DLD1 (cell line): ENCODE measurements around the gene KRTAP19-7.

Source experiments
- in situ Hi-C: cut with HindIII; loops from 2 replicates; pipeline ENCODE4 v1.10.0; 2017; ENCODE audit warnings: low sequenced_read_pairs

Gene KRTAP19-7, protein sequence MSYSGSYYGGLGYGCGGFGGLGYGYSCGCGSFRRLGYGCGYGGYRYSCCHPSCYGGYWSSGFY

DNA sequence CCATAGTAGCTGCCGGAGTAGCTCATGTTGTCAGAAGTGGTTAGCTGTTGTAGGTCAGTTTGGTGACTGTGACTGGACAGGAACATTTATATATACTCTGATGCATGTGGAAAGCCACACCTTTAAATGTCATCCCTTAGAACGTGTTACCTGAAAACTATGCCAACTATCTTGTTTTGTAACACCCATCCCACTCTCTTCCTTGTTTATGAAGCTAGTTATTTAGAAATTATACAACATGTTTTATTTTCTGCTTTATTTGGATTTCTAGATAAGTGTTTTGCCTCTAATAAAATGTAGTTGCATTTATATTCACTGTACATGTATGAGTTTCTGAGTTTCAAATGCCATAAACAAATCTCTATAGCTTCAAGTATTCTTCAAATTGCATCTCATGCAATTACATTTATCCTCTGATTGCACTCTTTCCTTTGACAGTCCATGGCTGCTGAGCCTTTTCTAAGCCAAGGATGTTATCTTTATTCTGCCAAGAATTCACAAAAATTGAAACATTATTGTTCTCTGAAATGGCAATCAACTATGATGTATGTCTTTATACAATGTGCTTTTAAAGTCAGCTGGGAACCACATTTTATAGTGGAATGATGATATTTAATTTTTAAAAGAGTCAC lies at the start of gene KRTAP19-7:
Gene KRTAP19-7 (minus strand): TSS at position 51 of the 632 bp plus-strand sequence. CDS start 25 bp downstream, at position 26.
- in situ Hi-C loops, result no loop called here

DNA sequence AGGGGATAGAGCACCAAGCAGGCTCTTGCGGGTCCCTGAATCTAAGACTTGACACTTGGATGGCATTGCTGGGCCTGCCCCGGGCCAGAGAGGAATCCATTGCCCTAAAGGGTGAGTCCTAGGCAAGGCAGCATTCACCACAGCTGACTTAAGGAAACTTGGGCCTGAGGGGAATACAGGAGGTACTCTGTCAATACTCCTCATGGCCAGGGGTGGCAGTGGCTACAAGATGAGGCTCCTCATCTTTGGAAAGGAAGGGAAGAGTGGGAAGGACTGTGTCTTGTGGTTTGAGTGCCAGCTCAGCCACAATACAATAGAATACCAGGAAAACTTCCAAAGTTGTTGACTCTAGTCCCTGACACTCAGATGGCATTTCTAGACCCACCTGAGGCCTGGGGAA lies 44.9 kb upstream of the KRTAP19-7 start:
- in situ Hi-C loops, result no loop called here

DNA sequence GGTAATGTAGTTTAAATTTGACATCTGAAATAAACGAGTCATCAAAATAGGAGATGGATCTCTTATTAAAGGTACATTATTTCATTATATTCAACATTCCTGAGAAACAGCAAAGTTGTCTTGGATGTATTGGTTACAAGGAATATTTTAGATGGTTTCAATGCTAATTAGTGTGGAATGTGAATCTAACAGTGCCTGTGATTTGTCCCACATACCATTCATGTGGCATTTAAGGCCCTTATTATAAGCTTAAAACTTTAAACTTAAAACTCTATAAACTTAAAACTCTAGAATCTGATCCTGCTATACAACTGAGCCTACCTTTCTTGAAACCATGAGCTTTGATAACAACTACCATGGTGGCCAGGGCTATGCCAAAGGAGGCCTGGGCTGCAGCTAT lies 39.7 kb upstream of the KRTAP19-7 start, which contains the start of gene KRTAP22-1:
Gene KRTAP22-1 (plus strand): TSS at position 301 of the 400 bp plus-strand sequence.
- in situ Hi-C loops, result no loop called here

DNA sequence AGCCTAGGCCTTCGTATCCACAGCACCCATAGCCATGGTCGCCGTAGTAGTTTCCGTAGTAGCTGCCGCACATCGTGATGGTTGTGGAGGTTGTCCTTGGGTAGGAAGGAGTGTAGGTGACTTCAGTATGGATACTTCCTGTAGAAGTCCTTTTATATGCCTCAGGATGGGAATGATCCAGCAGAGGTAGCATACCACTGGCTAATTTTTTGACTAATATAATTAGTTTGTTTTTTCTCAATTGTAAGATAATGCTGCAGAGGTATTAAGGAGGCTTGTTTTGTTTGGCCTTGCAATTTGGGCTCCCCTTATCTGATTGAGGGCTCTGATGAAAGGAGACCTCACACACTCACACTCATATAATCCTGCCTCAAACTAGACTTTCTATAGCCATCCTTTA lies 37.7 kb upstream of the KRTAP19-7 start, which contains the start of gene KRTAP6-2:
Gene KRTAP6-2 (minus strand): TSS at position 101 of the 400 bp plus-strand sequence. CDS start 28 bp downstream, at position 73.
- in situ Hi-C loops, result no loop called here

DNA sequence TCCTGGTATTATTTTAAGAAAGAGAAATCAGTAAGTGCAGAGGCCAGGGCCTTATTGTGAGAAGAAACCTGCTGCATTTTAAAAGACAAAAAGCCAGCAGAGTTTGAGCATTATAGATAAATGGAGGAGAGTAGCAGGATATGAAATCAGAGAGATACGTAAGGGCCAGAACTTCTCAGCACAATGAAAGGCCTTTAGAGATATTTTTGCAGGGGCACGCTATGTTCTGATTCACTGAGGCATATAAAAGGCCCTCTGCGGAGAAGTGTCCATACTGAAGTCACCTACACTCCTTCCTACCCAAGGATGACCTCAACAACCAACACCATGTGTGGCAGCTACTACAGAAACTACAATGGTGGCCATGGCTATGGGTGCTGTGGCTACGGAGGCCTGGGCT lies 31.0 kb upstream of the KRTAP19-7 start, which contains the start of gene KRTAP6-3:
Gene KRTAP6-3 (plus strand): TSS at position 301 of the 400 bp plus-strand sequence. CDS start 6 bp downstream, at position 307.
- in situ Hi-C loops, result no loop called here

DNA sequence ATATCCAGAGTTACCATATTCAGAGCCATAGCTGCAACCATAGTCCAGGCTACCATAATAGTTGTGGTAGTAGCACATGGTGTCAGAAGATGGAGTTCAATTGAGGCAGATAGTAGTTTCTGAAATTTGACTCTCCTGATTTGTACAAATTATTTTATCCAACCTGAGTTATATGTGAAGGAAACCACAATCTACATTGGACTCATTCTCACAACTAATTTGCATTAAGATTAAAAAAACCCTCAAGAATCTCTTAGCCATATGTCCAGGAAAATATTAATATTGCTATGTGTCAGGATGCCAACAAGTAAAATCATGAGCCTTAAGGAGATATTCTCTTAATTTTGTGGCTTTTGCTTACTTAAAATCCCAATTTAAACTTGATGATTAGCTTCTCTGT lies 29.2 kb upstream of the KRTAP19-7 start, which contains the start of gene KRTAP22-2:
Gene KRTAP22-2 (minus strand): TSS at position 101 of the 400 bp plus-strand sequence.
- in situ Hi-C loops, result no loop called here

DNA sequence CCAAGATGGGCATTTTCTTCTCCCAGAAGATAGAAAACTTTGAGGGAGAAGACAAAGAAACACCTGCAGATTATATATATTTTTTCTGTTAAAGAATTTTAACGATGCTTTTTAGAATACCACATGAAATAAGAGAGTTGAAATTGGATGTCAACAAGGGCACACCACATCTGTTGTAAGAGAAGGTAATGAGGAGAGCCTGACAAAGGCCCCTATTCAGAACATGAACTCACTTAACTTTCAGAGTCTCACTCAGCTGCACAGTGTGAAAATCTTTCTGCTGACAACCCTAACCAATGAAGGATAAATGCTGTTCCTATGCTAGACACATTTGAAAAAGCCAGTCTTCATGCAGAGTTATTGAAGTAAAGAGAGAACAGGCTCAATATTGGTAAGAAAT lies 21.8 kb upstream of the KRTAP19-7 start:
- in situ Hi-C loops, result no loop called here

DNA sequence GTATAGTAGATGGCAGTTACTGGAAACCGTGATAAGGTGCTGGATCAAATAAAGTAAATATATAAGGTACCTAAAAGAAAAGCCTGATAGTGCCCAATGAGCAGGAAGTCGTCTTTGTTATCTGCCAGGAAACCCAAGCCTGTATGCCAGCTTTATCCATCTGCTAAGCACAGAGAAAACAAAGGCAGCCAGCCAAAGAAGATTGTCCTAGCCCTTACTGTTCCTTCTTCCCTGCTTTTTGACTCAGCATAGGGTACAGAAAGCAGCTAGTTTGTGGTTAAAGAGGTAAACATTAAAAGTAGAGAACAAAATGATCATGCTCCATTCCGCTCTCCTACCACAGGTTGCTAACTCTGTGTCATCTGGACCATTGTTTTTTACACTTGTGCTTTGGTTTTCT lies 19.0 kb upstream of the KRTAP19-7 start:
- in situ Hi-C loops, result no loop called here

DNA sequence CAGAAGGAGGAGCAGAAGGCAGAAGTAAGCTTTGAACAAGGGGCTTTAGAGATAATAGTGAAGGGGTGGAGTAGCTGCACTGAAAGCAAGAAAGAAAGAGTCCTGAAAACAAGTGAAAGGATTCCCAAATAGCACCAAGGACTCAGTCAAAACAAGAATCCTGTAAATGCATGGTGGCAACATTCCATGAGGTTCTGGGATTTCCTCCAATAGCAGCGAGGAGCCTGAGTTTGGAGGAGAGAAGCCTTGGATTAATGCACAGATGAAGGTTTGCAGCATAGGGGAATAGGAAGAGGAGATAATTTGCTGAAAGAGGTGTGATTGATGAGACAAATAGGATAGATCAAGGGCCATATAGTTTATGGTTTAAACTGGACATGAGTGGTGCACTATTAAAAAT lies 18.2 kb upstream of the KRTAP19-7 start:
- in situ Hi-C loops, result no loop called here

DNA sequence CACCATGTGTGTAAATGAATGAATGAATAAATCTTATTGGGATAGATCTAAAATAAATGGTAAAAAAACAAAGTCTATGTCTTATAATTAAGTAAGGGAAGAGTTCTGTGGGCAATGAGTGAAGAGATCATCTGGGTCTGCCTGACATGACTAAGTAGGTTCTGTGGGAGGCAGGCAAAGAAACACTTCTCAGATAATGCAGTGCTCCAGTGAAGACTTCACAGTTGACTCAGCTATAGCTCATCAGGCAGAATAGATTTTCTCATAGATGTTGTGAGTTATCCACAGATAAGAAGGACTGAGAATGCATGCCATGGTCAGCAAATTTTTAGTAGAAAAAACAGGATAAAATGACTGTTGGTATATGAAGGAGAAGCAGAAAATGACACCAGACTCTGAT lies 16.7 kb upstream of the KRTAP19-7 start:
- in situ Hi-C loops, result no loop called here

DNA sequence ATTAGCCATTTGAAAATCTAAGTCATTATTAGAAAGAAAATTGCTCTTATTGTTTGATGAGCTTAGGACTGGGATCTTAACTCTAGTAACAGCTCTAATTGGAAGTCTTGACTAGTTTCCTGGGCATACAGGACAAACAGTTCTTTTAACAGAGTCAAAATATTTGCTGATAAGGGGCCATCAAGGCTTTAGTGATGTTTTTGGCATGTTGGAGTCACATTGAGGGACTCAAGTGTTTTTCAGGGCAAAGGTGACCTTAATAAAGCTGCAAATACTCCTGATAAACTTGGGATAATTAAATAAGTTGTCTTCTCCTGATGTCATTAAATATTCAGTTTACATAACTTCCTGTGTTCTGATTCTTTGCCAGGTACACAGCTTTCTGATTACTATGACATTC lies 6.5 kb upstream of the KRTAP19-7 start:
- in situ Hi-C loops, result no loop called here

DNA sequence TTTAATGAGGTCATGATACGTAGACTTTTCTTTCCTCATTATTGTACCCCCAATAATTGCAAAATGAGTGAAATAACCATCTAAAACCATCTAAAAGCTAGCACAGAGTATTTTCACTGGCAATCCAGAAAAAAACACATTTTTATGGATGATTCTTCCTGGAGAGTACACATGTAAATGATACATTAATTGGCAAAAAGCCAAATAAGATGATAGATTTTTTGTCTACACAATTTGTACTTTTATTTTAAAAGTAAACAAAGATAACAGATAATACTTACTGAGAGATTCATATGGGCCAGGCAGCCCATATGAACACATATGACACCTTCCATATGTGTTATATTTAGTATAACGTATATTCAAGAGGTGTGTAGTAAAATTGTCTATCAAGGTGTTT lies 2.5 kb upstream of the KRTAP19-7 start:
- in situ Hi-C loops, result no loop called here

DNA sequence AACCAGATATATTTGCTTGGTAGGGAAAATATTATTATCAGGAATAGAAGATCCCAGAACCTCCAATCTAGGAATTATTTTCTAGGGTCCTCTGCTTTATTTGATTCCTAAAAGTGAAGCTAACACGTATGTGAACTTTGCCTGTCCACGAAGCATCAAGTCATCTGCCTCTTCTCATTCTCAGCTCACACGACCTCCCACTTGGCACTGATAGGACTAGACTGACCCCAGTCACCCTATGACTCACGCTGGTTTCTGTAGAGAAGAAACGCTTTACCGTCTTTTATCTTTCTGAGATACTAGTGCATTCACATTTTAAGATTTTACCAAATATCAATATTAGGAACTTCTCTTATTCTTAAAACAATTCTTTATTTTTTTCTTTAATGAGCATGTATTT lies 2.0 kb upstream of the KRTAP19-7 start:
- in situ Hi-C loops, result no loop called here

DNA sequence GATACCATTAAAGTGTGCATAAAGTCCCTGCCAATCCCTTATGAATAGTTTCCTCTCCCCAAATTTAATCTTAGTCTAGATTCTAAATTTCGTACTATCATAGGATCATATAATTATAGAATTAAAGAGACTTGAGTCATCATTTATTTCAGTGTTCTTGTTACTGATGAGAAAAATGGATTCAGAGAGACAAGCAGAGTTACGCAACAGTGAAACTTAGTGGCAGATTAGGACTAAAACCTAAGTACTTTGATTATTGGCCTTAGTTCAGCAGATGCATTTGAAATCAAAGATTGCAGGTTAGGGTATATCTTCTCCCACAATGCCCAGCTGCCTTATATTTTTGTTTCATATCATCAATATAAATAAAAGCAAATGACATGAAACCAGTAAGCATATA lies 843 bp upstream of the KRTAP19-7 start:
- in situ Hi-C loops, result no loop called here

DNA sequence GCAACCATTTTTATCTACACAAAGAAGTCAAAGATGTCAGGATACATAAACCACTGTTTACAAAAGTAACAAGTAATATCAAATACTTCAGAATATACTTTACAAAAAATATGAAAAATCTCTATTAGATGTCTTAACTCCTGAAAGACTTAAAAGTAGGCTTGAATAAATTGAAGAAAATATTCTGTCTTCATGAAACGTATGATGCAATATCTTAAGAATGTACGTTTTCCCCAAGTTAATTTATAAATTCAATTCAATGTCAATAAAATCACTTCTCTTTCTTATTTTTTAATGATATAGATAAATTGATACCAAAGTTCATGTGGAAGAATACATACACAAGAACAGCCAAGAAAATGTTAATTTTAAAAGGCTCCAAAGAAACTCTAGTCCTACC lies 6.0 kb downstream of the KRTAP19-7 start:
- in situ Hi-C loops, result no loop called here

DNA sequence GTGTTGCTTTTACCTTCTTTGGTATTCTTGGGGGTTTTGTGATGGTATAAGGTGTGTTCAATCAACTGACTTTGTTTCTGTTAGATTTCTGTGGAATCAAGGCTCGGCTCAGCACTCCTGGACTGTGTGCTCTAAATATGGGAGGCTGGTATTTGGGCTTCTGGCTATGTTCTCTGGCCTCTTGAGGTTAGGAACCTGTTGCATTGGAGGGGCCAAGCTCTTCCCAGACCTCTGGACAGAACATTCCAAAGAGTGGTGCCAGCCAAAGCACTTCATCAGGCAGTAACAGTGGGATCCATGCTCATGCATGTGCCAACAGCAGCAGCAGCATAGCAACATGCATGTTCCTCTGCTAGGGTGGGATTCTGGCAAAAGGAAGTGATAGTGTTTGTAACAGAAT lies 8.3 kb downstream of the KRTAP19-7 start:
- in situ Hi-C loops, result no loop called here

DNA sequence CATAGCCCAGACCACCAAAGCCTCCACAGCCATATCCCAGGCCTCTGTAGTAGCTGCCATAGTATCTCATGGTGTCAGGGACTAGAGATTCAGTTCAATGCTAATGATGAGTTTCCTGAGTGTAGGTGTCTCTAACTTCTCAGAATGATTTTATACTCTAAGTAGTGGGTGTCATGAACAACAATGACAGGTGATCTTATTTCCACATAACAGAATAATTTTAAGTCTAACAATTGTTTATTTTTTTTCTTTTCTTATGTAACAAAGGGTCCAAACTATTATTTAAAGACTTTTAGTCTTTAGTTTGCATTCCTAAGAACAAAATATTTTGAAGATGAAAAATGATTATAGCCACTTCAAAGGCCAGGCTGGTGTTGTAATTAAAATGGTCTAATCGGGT lies 19.4 kb downstream of the KRTAP19-7 start, which contains the start of gene KRTAP19-6:
Gene KRTAP19-6 (minus strand): TSS at position 101 of the 400 bp plus-strand sequence. CDS start 31 bp downstream, at position 70.
- in situ Hi-C loops, result no loop called here

DNA sequence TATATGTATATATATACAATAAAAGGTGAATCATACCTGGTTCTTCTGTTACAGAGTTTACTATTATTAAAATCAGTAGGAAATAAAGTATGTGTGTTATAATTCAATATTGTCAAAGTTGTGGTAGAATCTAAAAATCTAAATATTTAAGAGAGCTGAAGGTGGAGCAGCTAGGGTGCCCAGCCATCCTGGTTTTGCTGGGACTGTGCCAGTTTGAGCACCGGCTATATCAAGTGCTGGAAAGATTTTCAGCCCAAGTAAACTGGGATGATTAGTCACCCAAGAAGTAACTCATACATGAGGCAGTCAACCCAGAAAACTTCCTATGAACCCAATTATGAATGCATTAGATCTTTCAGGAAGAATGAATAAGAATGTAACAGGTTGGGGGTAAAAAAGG lies 42.2 kb downstream of the KRTAP19-7 start:
- in situ Hi-C loops, result no loop called here

DNA sequence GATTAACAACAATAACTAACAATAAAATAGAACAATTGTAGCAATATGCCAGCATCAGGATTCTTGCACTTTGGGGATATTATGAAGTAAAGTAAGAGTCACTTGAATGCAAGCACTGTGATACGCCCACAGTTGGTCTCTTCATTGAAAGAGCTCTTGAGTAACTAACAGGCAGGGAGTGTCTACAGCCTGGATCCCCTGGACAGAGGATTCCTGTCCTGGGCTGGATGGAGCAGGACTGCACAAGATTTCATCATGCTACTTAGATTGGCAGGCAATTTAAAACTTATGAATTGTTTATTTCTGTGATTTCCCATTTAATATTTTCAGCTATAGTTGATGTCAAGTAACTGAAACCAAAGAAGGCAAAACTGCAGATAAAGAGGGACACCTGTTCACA lies 45.4 kb downstream of the KRTAP19-7 start:
- in situ Hi-C loops, result no loop called here
